HG02759 (cell line): ENCODE results near the gene EMX2.
"Not testable (repeated sequence)": the region's sequence is repeated elsewhere in the genome, so short reads cannot be mapped to it uniquely, and the experiment has no call there.

Source experiments
- ATAC-seq: cut with Tn5 transposase; IDR thresholded peaks from one replicate; pipeline ENCODE4 v1.9.1; 2021; ENCODE audit warnings: mild to moderate bottlenecking, moderate library complexity; ENCODE audit not compliant: unreplicated experiment

The EMX2 gene

GRCh38 chr10:117542706-117543224 lies at the start of gene EMX2:
TSS of gene EMX2 (plus strand) at chr10:117542746. CDS start at chr10:117543268, 522 bp downstream.
- no peak for ATAC-seq

GRCh38 chr10:117496031-117496430 lies 46.5 kb upstream of the EMX2 start:
- no peak for ATAC-seq

GRCh38 chr10:117496616-117497028 lies 45.9 kb upstream of the EMX2 start:
- ATAC-seq: peak; percentile 90

GRCh38 chr10:117497736-117498135 lies 44.8 kb upstream of the EMX2 start:
- ATAC-seq: no peak

GRCh38 chr10:117499248-117500105 lies 43.1 kb upstream of the EMX2 start:
- no peak for ATAC-seq

- ATAC-seq: no peak
Observed at GRCh38 chr10:117500456-117500855, 42.1 kb upstream of the EMX2 start.

GRCh38 chr10:117501460-117502035 lies 41.0 kb upstream of the EMX2 start:
- ATAC-seq: no peak

- peak; percentile 23 for ATAC-seq
Observed at GRCh38 chr10:117502421-117503243, 39.9 kb upstream of the EMX2 start.

- ATAC-seq: peak; percentile 73
Observed at GRCh38 chr10:117503244-117504205, 39.0 kb upstream of the EMX2 start.

GRCh38 chr10:117504562-117504961 lies 38.0 kb upstream of the EMX2 start:
- ATAC-seq: no peak

- ATAC-seq: not testable (repeated sequence)
Observed at GRCh38 chr10:117507081-117507480, 35.5 kb upstream of the EMX2 start.

GRCh38 chr10:117509573-117509972 lies 33.0 kb upstream of the EMX2 start:
- ATAC-seq: no peak

- ATAC-seq: no peak
Observed at GRCh38 chr10:117511601-117512390, 30.8 kb upstream of the EMX2 start.

GRCh38 chr10:117514971-117515370 lies 27.6 kb upstream of the EMX2 start:
- no peak for ATAC-seq

- no peak for ATAC-seq
Observed at GRCh38 chr10:117516681-117517080, 25.9 kb upstream of the EMX2 start.

- ATAC-seq: no peak
Observed at GRCh38 chr10:117518246-117518645, 24.3 kb upstream of the EMX2 start.

GRCh38 chr10:117519286-117519685 lies 23.3 kb upstream of the EMX2 start:
- ATAC-seq: no peak

- no peak for ATAC-seq
Observed at GRCh38 chr10:117519879-117520278, 22.7 kb upstream of the EMX2 start.

- ATAC-seq: no peak
Observed at GRCh38 chr10:117530791-117531190, 11.8 kb upstream of the EMX2 start.
